K562 (cell line): ENCODE measurements around the gene ZNF512B. TPM values are rescaled to one million over a fixed set of nuclear protein-coding genes. Genes with fewer than 3 reads are reported as not detected.

Source experiments
- BRF1 ChIP-seq: IDR thresholded peaks from 3 replicates; pipeline ENCODE4 v1.6.1; 2011; ENCODE audit warnings: borderline replicate concordance, mild to moderate bottlenecking; ENCODE audit not compliant: insufficient read length; ENCODE audit errors: extremely low read depth
- CBX2 ChIP-seq: fragments of 200-600 bp; sonication (generic); IDR thresholded peaks from one replicate; pipeline ENCODE4 v1.6.1; 2012; ENCODE audit warnings: mild to moderate bottlenecking, low read length, inconsistent platforms; ENCODE audit not compliant: insufficient read depth, poor library complexity, severe bottlenecking
- CUX1 ChIP-seq: fragments of 200-800 bp; sonication (Bioruptor generic); IDR thresholded peaks from 2 replicates; pipeline ENCODE4 v1.6.1; 2016; ENCODE audit warnings: missing genetic modification characterization, missing compliant biosample characterization
- ZBED1 ChIP-seq: IDR thresholded peaks from 2 replicates; pipeline ENCODE4 v1.6.1; 2014
- ZNF146 ChIP-seq: IDR thresholded peaks from one replicate; pipeline ENCODE4 v1.6.1; 2018; ENCODE audit warnings: missing compliant biosample characterization; ENCODE audit not compliant: unreplicated experiment
- ZNF318 ChIP-seq, 2 experiments: fragments of 450-650 bp; IDR thresholded peaks; 2 replicates each; pipeline ENCODE4 v1.6.1; 2016; ENCODE audit warnings: mild to moderate bottlenecking in 2 of 2, borderline replicate concordance in 1 of 2, low read depth in 1 of 2, moderate library complexity in 1 of 2
- ZNF431 ChIP-seq: sonication (generic); formaldehyde crosslinking; IDR thresholded peaks from 2 replicates; pipeline ENCODE4 v1.8.0; 2022; ENCODE audit warnings: mild to moderate bottlenecking, missing genetic modification reagents
- polyA plus RNA-seq, 8 experiments: library from polyadenylated mRNA; depleted of rRNA in 4 of 8; stranded (reverse) in 5 of 8; unstranded in 3 of 8; fragments of >200 nt; fragmentation: Nextera tagmentation in 2 of 8; fragmentation: Illumina TruSeq in 1 of 8; extraction: Ambion mirVana in 2 of 8; extraction: Trizol in 1 of 8; gene quantifications; 2 replicates each; pipeline versions ENCODE4 v1.2.1 to v1.2.3, GENCODE V29; 2011 to 2014; ENCODE audit warnings: inconsistent platforms in 1 of 8, missing spikeins in 1 of 8
- total RNA-seq, 7 experiments: library from RNA; depleted of rRNA in 6 of 7; stranded (reverse); fragments of >200 nt in 6 of 7; fragmentation: Illumina TruSeq in 2 of 7; extraction: Trizol in 2 of 7; gene quantifications; 2 replicates each; pipeline versions ENCODE4 v1.2.1 to v1.2.3, GENCODE V29; 2011 to 2021; ENCODE audit warnings: low replicate concordance in 1 of 7

The ZNF512B gene
- total and polyA plus RNA-seq, 9 of the 15 experiments (the other 6 are each of a cell fraction or from before 2014, with no cell fraction given), result 0.01 to 27.8 (median 8.2) TPM

- TF ChIP-seq BRF1 (no peak), ZNF318 (IDR thresholded peaks at IDR 0.05; ENCODE audit: borderline replicate concordance in 1 of 2, low read depth in 1 of 2) (no peak), ZNF146 (no peak), CBX2 (no peak), ZNF431 (CRISPR knock-in tag) (no peak), CUX1 (CRISPR knock-in tag) (no peak), ZBED1 (peak; percentile 72; the same call in 1 of the 2 replicates)
Measured at GRCh38 chr20:63980806-63981728, 11.3 kb upstream of the ZNF512B start, which contains the start of gene PRPF6 (continued).
